Rectal smooth muscle tissue (tissue), 1 donor: ENCODE results near the gene MCC.

Experiments
- H3K27ac ChIP-seq: one replicate; pipeline ENCODE4 v1.7.0; 2013; ENCODE audit warnings: low read depth, low read length, inconsistent platforms
- H3K27me3 ChIP-seq: one replicate; pipeline ENCODE4 v1.7.0; 2013; ENCODE audit warnings: low read length; ENCODE audit not compliant: control insufficient read depth, insufficient read depth
- H3K36me3 ChIP-seq: one replicate; pipeline ENCODE4 v1.7.0; 2013; ENCODE audit warnings: low read length; ENCODE audit not compliant: control insufficient read depth, insufficient read depth
- H3K4me1 ChIP-seq: one replicate; pipeline ENCODE4 v1.7.0; 2013; ENCODE audit warnings: low read length; ENCODE audit not compliant: control insufficient read depth, insufficient read depth
- H3K4me3 ChIP-seq: one replicate; pipeline ENCODE4 v1.7.0; 2013; ENCODE audit warnings: low read length
- H3K9ac ChIP-seq: one replicate; pipeline ENCODE4 v1.7.0; 2013; ENCODE audit warnings: low read length

MCC gene

GRCh38 chr5:113215401-113216060 lies 272.7 kb downstream of the MCC start:
- no peak overlapping the region for H3K27ac ChIP-seq

GRCh38 chr5:113214606-113215323 lies 273.5 kb downstream of the MCC start:
- H3K27ac ChIP-seq, result no peak overlapping the region
- no peak overlapping the region for H3K9ac ChIP-seq
- no peaks in the 10 kb centered on the region for H3K36me3 ChIP-seq
- no peak overlapping the region for H3K4me3 ChIP-seq
- H3K4me1 ChIP-seq, result no peaks in the 10 kb centered on the region
- H3K27me3 ChIP-seq, result no peaks in the 10 kb centered on the region

More at GRCh38 chr5:113215401-113216060, 272.7 kb downstream of the MCC start:
- Histone ChIP-seq H3K9ac (no peak overlapping the region), H3K4me3 (no peak overlapping the region), H3K36me3 (no peaks in the 10 kb centered on the region), H3K4me1 (no peaks in the 10 kb centered on the region), H3K27me3 (no peaks in the 10 kb centered on the region)

- Histone ChIP-seq H3K27ac (no peak overlapping the region), H3K36me3 (no peaks in the 10 kb centered on the region), H3K9ac (no peak overlapping the region), H3K4me3 (no peak overlapping the region), H3K27me3 (no peaks in the 10 kb centered on the region), H3K4me1 (no peaks in the 10 kb centered on the region)
Observed at GRCh38 chr5:113213551-113214425, 274.5 kb downstream of the MCC start.

- no peak overlapping the region for H3K9ac ChIP-seq
- no peak overlapping the region for H3K4me3 ChIP-seq
- H3K27me3 ChIP-seq, result no peaks in the 10 kb centered on the region
- no peaks in the 10 kb centered on the region for H3K36me3 ChIP-seq
- no peak overlapping the region for H3K27ac ChIP-seq
- H3K4me1 ChIP-seq, result no peaks in the 10 kb centered on the region
Observed at GRCh38 chr5:113212244-113212920, 275.9 kb downstream of the MCC start.

DNA sequence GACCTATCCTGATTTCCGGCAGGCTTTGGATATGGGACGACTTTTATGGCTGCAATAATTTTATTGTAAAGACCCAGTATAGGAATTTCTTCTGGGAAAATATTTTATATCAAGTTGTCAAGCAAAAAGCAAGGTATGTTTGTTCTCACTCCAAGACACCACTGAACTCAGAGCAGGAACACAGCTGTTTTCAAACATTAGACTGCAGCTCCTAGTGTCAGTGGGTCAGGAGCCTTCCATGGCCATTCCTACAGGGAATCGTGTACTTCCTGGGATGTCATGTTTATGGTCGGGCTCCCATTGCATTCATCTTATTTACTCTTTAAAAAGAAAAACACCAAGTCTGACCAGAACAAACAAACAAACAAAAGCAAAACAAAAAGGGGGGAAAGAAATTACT lies 278.8 kb downstream of the MCC start:
- Histone ChIP-seq H3K27me3 (no peaks in the 10 kb centered on the region), H3K4me1 (no peaks in the 10 kb centered on the region), H3K9ac (no peak overlapping the region), H3K27ac (no peak overlapping the region), H3K36me3 (no peaks in the 10 kb centered on the region), H3K4me3 (no peak overlapping the region)

DNA sequence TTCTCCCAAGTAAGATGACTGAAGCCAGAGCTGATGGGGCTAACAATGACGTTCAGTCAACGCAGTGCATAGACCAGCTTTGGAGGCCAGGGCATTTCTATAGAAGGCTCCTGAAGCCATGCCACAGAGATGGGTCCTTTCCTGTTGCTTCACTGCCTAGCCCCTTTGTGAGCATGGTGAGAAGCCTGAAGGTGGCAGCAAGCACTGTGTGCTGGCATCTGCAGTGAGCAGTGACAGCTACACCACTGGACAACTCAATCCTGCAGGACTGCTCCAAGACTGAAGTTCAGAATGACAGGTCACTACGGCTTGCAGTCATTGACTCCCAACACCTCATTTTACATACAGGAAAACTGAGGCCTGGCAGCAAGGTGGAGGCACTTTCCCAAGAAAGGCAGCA lies 282.4 kb downstream of the MCC start:
- H3K27ac ChIP-seq, result no peak overlapping the region
- H3K9ac ChIP-seq, result no peak overlapping the region
- H3K4me1 ChIP-seq, result no peaks in the 10 kb centered on the region
- no peaks in the 10 kb centered on the region for H3K36me3 ChIP-seq
- no peak overlapping the region for H3K4me3 ChIP-seq
- no peaks in the 10 kb centered on the region for H3K27me3 ChIP-seq

DNA sequence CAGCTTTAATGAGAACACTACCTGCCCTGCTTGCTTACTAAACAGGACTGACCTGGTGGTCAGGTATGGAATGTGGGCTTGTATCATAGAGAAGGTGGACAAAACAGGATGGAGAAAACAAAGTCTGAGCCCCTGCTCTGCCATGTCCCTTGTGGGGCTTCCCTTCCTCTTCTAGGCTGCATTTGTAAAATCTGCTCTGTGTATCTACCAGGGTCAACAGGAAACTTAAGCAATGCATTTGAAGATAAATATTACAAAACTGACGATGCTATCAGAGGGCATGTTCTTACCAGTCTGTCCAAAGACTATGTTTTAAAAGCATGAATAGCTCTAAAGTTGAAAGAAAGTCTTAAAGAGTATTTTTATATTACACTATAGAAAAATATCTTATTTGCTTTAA lies 282.9 kb downstream of the MCC start:
- H3K27ac ChIP-seq, result no peak overlapping the region
- no peaks in the 10 kb centered on the region for H3K4me1 ChIP-seq
- no peak overlapping the region for H3K9ac ChIP-seq
- no peaks in the 10 kb centered on the region for H3K27me3 ChIP-seq
- no peaks in the 10 kb centered on the region for H3K36me3 ChIP-seq
- H3K4me3 ChIP-seq, result no peak overlapping the region

DNA sequence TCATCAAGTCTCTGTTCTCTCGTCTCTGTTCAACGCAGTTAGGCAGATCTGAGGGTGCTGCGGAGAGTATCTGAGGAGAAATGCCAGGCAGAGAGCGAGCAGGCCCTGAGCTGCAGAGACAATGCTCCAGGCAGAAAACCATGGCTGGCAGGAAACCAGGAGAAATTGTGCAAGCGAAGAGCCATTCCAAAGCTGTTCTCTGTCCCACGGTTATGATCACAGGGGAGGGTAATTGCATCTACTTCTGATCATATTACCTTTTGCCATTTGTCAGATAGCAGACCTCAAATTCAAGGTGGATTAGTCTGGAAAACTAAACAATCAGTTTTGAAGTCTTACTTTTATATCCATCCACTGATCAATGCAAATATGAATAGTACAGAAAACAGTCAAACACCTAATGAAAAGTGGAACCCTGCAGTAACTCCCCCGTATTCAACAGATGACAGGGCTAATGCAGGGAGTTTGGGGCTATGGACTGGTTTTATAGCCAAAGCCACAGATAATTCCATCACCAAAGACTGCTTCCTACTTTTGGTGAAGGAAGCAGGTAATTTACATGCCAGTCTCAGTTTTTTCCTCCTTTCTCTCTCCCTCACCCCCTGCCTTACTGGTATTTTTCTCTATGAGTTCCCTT lies 283.6 kb downstream of the MCC start:
- no peak overlapping the region for H3K9ac ChIP-seq
- no peak overlapping the region for H3K4me3 ChIP-seq
- H3K27ac ChIP-seq, result no peak overlapping the region
- no peaks in the 10 kb centered on the region for H3K27me3 ChIP-seq
- no peaks in the 10 kb centered on the region for H3K4me1 ChIP-seq
- no peaks in the 10 kb centered on the region for H3K36me3 ChIP-seq

- Histone ChIP-seq H3K9ac (no peak overlapping the region), H3K36me3 (no peaks in the 10 kb centered on the region), H3K27ac (no peak overlapping the region), H3K4me1 (no peaks in the 10 kb centered on the region), H3K27me3 (no peaks in the 10 kb centered on the region), H3K4me3 (no peak overlapping the region)
Observed at GRCh38 chr5:113203916-113204315, 284.3 kb downstream of the MCC start.

DNA sequence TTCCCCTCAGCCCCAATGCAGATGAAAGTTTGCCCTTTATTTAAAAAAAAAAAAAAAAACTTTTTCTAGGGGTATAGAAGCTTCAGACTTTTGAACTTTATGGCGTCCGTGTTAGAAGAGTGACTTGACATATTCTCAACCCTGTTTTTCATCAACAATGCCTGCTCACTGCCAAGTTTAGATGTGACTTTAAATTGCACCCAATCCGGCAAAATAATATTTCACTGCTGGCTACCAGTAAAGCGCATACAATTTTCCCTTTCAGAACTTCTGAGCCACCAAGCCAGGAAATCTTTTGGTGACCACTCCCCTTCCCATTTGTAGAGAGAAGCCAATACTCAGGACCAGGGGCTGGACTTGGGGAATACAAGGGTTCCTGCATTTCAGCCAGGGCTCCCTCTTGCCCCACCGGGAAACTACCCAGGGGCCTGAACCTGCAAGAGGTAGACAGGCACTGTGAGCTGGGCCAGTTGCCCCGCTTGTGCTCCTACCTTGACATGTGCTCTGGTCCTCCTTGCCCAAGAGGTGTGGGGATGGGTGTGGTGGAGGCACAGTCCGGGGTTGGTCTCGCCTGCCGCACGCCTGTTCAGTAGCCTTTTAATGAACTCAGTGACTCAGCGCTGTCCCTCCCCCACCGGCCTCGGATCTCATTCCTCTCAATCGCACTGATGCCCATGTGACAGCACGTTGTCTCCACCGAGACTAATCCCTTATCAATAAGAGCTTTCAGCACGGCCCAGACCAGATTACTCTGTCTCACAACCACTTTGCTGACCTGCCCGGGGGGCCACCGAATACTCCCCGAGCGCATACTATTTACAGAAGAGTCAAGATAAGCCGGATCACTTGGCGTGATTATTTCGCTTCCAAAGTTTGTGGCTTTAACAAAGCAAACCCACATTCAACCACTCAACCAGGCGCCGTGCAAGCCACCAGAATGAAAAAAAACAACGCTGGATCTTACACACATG lies 285.2 kb downstream of the MCC start:
- H3K9ac ChIP-seq, result no peak overlapping the region
- H3K4me3 ChIP-seq, result no peak overlapping the region
- H3K27ac ChIP-seq, result no peak overlapping the region
- H3K27me3 ChIP-seq, result no peaks in the 10 kb centered on the region
- no peaks in the 10 kb centered on the region for H3K36me3 ChIP-seq
- no peaks in the 10 kb centered on the region for H3K4me1 ChIP-seq

- Histone ChIP-seq H3K27ac (no peak overlapping the region), H3K36me3 (no peaks in the 10 kb centered on the region), H3K9ac (no peak overlapping the region), H3K4me3 (no peak overlapping the region), H3K4me1 (no peaks in the 10 kb centered on the region), H3K27me3 (no peaks in the 10 kb centered on the region)
Observed at GRCh38 chr5:113202287-113202686, 286.0 kb downstream of the MCC start.
